ENCODE results near the gene IQCK.
"Not testable (repeated sequence)": the region's sequence is repeated elsewhere in the genome, so short reads cannot be mapped to it uniquely, and the experiment has no call there.

IQCK gene

DNA sequence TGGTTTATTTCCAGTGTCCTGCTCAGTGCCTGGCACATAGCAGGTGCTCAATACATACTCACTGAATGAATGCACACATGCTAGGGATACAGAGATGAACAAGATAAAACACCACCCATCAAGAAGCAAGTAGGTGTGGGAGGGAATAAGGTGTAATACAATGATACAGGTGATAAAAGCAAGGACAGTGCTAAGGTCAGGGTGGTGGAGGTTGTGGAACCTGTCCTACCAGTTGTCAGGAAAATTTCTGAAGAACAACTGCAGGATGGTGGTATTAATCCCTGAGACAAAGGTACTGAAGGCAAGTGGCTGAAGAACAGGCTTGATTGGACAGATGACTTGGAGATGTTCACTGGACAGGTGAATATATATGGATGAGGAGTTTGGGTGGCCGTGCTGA is 1.9 kb upstream of the IQCK start:
- peaks cover 49% of the 10 kb centered on the region for H3K79me2 ChIP-seq (ENCODE audit: insufficient read depth, low read depth)
- peaks cover 10% of the 10 kb centered on the region for H3K4me1 ChIP-seq (ENCODE audit: low read depth, poor library complexity, severe bottlenecking)
- H3K4me3 ChIP-seq (IDR thresholded peaks at IDR 0.05; ENCODE audit: insufficient read depth, low read depth, low read length) = no peak overlapping the region
- H3K9ac ChIP-seq = no peak overlapping the region
- H3K4me2 ChIP-seq = peak overlapping the region; percentile 75
- H2AFZ ChIP-seq (ENCODE audit: low read depth) = no peak overlapping the region
- H3K27ac ChIP-seq = no peak overlapping the region
- H4K20me1 ChIP-seq (ENCODE audit: insufficient read depth) = no peaks in the 10 kb centered on the region
- TF ChIP-seq, protein P1, sequence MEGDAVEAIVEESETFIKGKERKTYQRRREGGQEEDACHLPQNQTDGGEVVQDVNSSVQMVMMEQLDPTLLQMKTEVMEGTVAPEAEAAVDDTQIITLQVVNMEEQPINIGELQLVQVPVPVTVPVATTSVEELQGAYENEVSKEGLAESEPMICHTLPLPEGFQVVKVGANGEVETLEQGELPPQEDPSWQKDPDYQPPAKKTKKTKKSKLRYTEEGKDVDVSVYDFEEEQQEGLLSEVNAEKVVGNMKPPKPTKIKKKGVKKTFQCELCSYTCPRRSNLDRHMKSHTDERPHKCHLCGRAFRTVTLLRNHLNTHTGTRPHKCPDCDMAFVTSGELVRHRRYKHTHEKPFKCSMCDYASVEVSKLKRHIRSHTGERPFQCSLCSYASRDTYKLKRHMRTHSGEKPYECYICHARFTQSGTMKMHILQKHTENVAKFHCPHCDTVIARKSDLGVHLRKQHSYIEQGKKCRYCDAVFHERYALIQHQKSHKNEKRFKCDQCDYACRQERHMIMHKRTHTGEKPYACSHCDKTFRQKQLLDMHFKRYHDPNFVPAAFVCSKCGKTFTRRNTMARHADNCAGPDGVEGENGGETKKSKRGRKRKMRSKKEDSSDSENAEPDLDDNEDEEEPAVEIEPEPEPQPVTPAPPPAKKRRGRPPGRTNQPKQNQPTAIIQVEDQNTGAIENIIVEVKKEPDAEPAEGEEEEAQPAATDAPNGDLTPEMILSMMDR (conservative IDR thresholded peaks at IDR 0.05; ENCODE audit: low read depth, low read length) = no peak
- H3K36me3 ChIP-seq (ENCODE audit: insufficient read depth) = no peaks in the 10 kb centered on the region
- no peaks in the 10 kb centered on the region for H3K27me3 ChIP-seq (ENCODE audit: insufficient read depth, low read depth)

DNA sequence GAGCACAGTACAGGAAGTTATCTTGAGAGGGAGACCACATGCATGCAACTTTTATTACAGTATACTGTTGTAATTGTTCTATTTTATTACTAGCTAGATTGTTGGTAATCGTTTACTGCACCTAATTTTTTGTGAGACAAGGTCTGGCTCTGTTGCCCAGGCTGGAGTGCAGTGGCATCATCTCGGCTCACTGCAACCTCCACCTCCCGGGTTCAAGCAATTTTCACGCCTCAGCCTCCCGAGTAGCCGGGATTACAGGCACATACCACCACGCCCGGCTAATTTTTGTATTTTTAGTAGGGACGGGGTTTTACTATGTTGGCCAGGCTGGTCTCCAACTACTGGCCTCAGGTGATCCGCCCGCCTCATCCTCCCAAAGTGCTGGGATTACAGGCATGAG is 1.3 kb upstream of the IQCK start:
- not testable (repeated sequence) for H3K36me3 ChIP-seq (ENCODE audit: insufficient read depth); H4K20me1 ChIP-seq (ENCODE audit: insufficient read depth); H2AFZ ChIP-seq (ENCODE audit: low read depth); H3K4me3 ChIP-seq (IDR thresholded peaks at IDR 0.05; ENCODE audit: insufficient read depth, low read depth, low read length); H3K27ac ChIP-seq; H3K27me3 ChIP-seq (ENCODE audit: insufficient read depth, low read depth); H3K9ac ChIP-seq
- H3K4me1 ChIP-seq (ENCODE audit: low read depth, poor library complexity, severe bottlenecking) = peaks cover 10% of the 10 kb centered on the region
- H3K4me2 ChIP-seq = peak overlapping the region; percentile 75
- peaks cover 49% of the 10 kb centered on the region for H3K79me2 ChIP-seq (ENCODE audit: insufficient read depth, low read depth)

DNA sequence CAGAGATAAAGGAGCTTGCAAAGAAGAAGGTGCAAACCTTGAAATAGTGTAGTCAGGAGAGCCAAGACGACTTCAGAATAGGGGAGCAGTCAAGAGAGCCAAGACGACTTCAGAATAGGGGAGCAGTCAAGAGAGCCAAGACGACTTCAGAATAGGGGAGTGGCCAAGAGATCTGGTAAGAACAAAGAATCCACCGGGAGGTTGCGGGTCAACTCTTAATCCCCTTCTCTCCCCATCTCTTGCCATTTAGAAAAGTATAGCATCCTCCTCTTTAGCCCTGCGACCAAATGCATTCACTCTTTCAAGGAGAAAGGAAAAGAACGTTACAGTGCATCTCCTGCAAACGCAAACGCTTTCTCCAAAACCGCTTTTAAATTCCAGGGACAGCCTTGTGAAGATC is 757 bp upstream of the IQCK start:
- Histone ChIP-seq H3K4me2 (peak overlapping the region; percentile 75), H4K20me1 (ENCODE audit: insufficient read depth) (no peaks in the 10 kb centered on the region), H3K79me2 (ENCODE audit: insufficient read depth, low read depth) (peaks cover 46% of the 10 kb centered on the region)

DNA sequence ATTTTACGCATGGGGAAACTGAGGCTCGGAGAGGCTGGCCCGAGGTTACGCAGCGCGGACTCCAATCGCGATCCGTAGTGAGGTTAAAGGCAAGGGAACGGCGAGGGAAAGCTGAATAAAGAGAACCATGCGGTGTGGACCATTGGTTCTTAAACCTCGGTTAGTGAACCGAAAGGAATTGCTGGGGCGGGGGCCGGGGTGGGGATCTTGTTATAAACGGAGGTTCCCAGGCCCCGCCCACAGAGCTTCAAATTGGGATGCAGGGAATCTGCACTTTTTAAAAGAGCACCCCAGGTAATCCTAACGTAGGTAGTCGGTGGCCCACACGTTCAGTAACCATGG is 524 bp downstream of the IQCK start:
- peak overlapping the region; percentile 91 for H3K9ac ChIP-seq
- peaks cover 35% of the 10 kb centered on the region for H3K79me2 ChIP-seq (ENCODE audit: insufficient read depth, low read depth)
- peak overlapping the region; percentile 65 for H3K27ac ChIP-seq
- peaks cover 10% of the 10 kb centered on the region for H3K4me1 ChIP-seq (ENCODE audit: low read depth, poor library complexity, severe bottlenecking)
- no peaks in the 10 kb centered on the region for H3K27me3 ChIP-seq (ENCODE audit: insufficient read depth, low read depth)
- no peaks in the 10 kb centered on the region for H4K20me1 ChIP-seq (ENCODE audit: insufficient read depth)
- TF ChIP-seq, protein P1 (conservative IDR thresholded peaks at IDR 0.05; ENCODE audit: low read depth, low read length) = no peak
- H3K4me2 ChIP-seq = peak overlapping the region; percentile 66
- peak overlapping the region; percentile 80 for H2AFZ ChIP-seq (ENCODE audit: low read depth)
- peak overlapping the region; percentile 44 for H3K4me3 ChIP-seq (IDR thresholded peaks at IDR 0.05; ENCODE audit: insufficient read depth, low read depth, low read length)
- no peaks in the 10 kb centered on the region for H3K36me3 ChIP-seq (ENCODE audit: insufficient read depth)

More for the DNA sequence above, 757 bp upstream of the IQCK start:
- Histone ChIP-seq H3K36me3 (ENCODE audit: insufficient read depth) (no peaks in the 10 kb centered on the region), H3K9ac (peak overlapping the region; percentile 91), H3K4me3 (IDR thresholded peaks at IDR 0.05; ENCODE audit: insufficient read depth, low read depth, low read length) (peak overlapping the region; percentile 15), H3K27ac (peak overlapping the region; percentile 65), H3K27me3 (ENCODE audit: insufficient read depth, low read depth) (no peaks in the 10 kb centered on the region), H2AFZ (ENCODE audit: low read depth) (peak overlapping the region; percentile 80), H3K4me1 (ENCODE audit: low read depth, poor library complexity, severe bottlenecking) (peaks cover 10% of the 10 kb centered on the region)
- TF ChIP-seq, protein P1 (conservative IDR thresholded peaks at IDR 0.05; ENCODE audit: low read depth, low read length) = no peak

DNA sequence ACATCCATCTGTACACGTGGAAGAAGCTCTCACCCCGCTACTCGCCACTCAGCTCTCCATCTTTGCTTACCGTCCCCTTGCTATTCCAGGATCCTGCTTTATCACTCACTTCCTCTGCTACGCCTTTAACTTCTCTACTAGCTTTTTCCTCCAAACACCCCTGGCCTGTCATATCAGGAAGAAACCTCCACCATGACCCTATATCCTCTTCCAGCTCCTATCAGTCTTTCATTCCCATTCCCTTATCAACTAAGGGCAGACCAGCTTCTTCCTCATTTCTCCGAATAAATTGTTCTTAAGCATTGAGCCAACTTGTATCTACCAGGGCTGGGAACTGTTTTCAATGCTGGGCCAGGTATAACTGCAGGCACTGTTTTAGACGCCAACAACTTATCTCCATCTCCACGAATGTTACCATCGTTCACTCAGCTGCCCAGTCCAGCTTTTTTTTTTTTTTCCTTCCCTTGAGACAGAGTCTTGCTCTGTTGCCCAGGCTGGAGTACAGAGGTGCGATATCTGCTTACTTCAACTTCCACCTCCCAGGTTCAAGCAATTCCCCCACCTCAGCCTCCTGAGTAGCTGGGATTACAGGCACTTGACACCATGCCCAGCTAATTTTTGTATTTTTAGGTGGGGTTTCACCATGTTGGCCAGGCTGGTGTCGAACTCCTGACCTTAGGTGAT is 4.3 kb downstream of the IQCK start:
- H3K9ac ChIP-seq = no peak overlapping the region
- no peak overlapping the region for H2AFZ ChIP-seq (ENCODE audit: low read depth)

More for the DNA sequence above, 4.3 kb downstream of the IQCK start:
- Histone ChIP-seq H4K20me1 (ENCODE audit: insufficient read depth) (no peaks in the 10 kb centered on the region), H3K27ac (no peak overlapping the region), H3K4me2 (no peak overlapping the region), H3K4me3 (IDR thresholded peaks at IDR 0.05; ENCODE audit: insufficient read depth, low read depth, low read length) (no peak overlapping the region), H3K36me3 (ENCODE audit: insufficient read depth) (no peaks in the 10 kb centered on the region), H3K27me3 (ENCODE audit: insufficient read depth, low read depth) (no peaks in the 10 kb centered on the region), H3K4me1 (ENCODE audit: low read depth, poor library complexity, severe bottlenecking) (peaks cover 4% of the 10 kb centered on the region), H3K79me2 (ENCODE audit: insufficient read depth, low read depth) (peaks cover 4% of the 10 kb centered on the region)
- TF ChIP-seq, protein P1 (conservative IDR thresholded peaks at IDR 0.05; ENCODE audit: low read depth, low read length) = no peak
